Heart right ventricle (tissue), 16 donors: ENCODE results near the gene ARRDC2. TPM values are rescaled to one million over a fixed set of nuclear protein-coding genes. Genes with fewer than 3 reads are reported as not detected.
A peak's percentile ranks its signal among the peaks of the same experiment; 100 is the strongest.

ENCODE experiments used
- ATAC-seq, 8 donors: fragments of 200-7000 bp; cut with Tn5 transposase; one replicate each; pipeline ENCODE4 v1.9.1; 2020; ENCODE audit warnings: mild to moderate bottlenecking in 8 of 8, moderate library complexity in 8 of 8, moderate number of reproducible peaks in 1 of 8
- DNase-seq, 2 donors: peaks; one replicate each; pipeline ENCODE4 v3.0.0-alpha.2; 2020
- H3K27ac ChIP-seq, 10 donors: fragments of 200-600 bp; sonication (generic) in 2 of 10; one replicate each; pipeline versions ENCODE4 v1.5.0 to v1.8.0; 2020 to 2022; ENCODE audit warnings: mild to moderate bottlenecking in 3 of 10
- H3K27me3 ChIP-seq, 7 donors: fragments of 200-600 bp; one replicate each; pipeline ENCODE4 v1.8.0; 2021 to 2022; ENCODE audit warnings: mild to moderate bottlenecking in 2 of 7
- H3K36me3 ChIP-seq, 9 donors: fragments of 200-600 bp; sonication (generic) in 1 of 9; one replicate each; pipeline versions ENCODE4 v1.5.0 to v1.8.0; 2020 to 2022; ENCODE audit warnings: mild to moderate bottlenecking in 2 of 9
- H3K4me1 ChIP-seq, 9 donors: fragments of 200-600 bp; sonication (generic) in 1 of 9; one replicate each; pipeline versions ENCODE4 v1.5.0 to v1.8.0; 2020 to 2022; ENCODE audit warnings: mild to moderate bottlenecking in 4 of 9
- H3K4me3 ChIP-seq, 10 donors: fragments of 200-600 bp; sonication (generic) in 2 of 10; one replicate each; pipeline versions ENCODE4 v1.5.0 to v1.8.0; 2020 to 2022; ENCODE audit warnings: mild to moderate bottlenecking in 7 of 10, moderate library complexity in 2 of 10
- H3K9me3 ChIP-seq, 11 donors: fragments of 200-600 bp in 10 of 11; sonication (generic) in 2 of 11; one replicate each; pipeline versions ENCODE4 v1.5.0 to v1.8.0; 2013 to 2022; ENCODE audit warnings: mild to moderate bottlenecking in 2 of 11, control low read depth in 1 of 11, moderate library complexity in 1 of 11
- CTCF ChIP-seq, 9 donors: fragments of 200-600 bp; sonication (generic) in 2 of 9; IDR thresholded peaks; one replicate each; pipeline versions ENCODE4 v1.5.0 to v1.8.0; 2021 to 2022; ENCODE audit warnings: antibody characterized with exemption in 9 of 9, mild to moderate bottlenecking in 5 of 9, moderate library complexity in 1 of 9
- WGBS, 2 donors: extraction: QIAGEN DNeasy Blood & Tissue Kit; methylation state at CpG; one replicate each; pipeline ENCODE4 v1.1.7; 2013; ENCODE audit warnings: inconsistent platforms in 1 of 2; 5-methylcytosine and 5-hydroxymethylcytosine counted together
- intact Hi-C, 10 donors: fragments of 100-400 bp; cut with DNase I; formaldehyde crosslinking; loops; one replicate each; pipeline versions ENCODE4 v1.11.1 to v1.14.2; 2022
- polyA plus RNA-seq, 2 donors: library from polyadenylated mRNA; stranded (reverse); fragments of 200-250 nt; gene quantifications; one replicate each; pipeline ENCODE4 v1.2.3, GENCODE V29; 2013
- total RNA-seq, 10 donors: library from RNA; stranded (reverse); fragmentation: NEBNext Ultra II Directional in 3 of 10; extraction: Animal tissue kit (Norgen Biotek cat#: 25700) in 3 of 10; gene quantifications; one replicate each; pipeline versions ENCODE4 v1.2.1 to v1.2.4, GENCODE V29; 2021 to 2023
- donor health status: Arrhythmogenic right ventricular cardiomyopathy.
- donor health status: ischemic (EF 13 %, LVEDD 7.1; RV severe dilation, severe dysfunction).
- donor health status: healthy with polysubstance abuse.
- donor health status: DM: no; HTN: yes; CAD: no.
- donor health status: DM: no; HTN: no; CAD: no.
- donor health status: ischemic (EF 25% LVEDD 6.9; RV normal size, moderate dysfunction).
- donor health status: ischemic (EF 25% LVEDD 5.7; RV mildly dilated, moderate dysfunction).
- donor health status: healthy.
- donor health status: DM: yes; HTN: yes; CAD: no.
- donor health status: Ischemic cardiomyopathy.
- donor health status: ischemic (EF 35%, LVEDD 5.7; RV mildly dilated, moderate dysfunction).
- donor health status: nonischemic (EF 11% LVEDD 7.7; RV severe dilation, severe dysfunction).
- donor health status: DM: yes; HTN: yes; CAD: no.
- donor health status: PGD.
- donor health status: ischemic (EF 29% LVEDD 5.4; RV normal size, mild dysfunction).
- donor health status: nonischemic (EF 23%, LVEDD 6.1; RV moderate dilation, normal function).

ARRDC2 gene
- total and polyA plus RNA-seq, 12 donors = 4.8 to 45.5 (median 11.8) TPM

GRCh38 chr19:18046059-18046718 lies 38.2 kb downstream of the ARRDC2 start:
- Histone ChIP-seq H3K27me3 (no peaks in the 10 kb centered on the region), H3K9me3 (peaks cover 0 to 4% (median 0%) of the 10 kb centered on the region in 11 donors), H3K4me1 (peaks cover 9 to 49% (median 40%) of the 10 kb centered on the region in 9 donors), H3K36me3 (no peaks in the 10 kb centered on the region), H3K4me3 (no peak overlapping the region), H3K27ac (peak overlapping the region in 8 of 10 donors; percentile 78 to 89 (median 82))
- TF ChIP-seq CTCF (IDR thresholded peaks at IDR 0.05) = no peak
- intact Hi-C loops = no loop called here
- ATAC-seq = peak in 1 of 8 donors; percentile 6
- DNase-seq = no peak
- WGBS, 2 donors = 71% methylated on average over 14 of the region's 14 CpGs

GRCh38 chr19:18049385-18049784 lies 41.4 kb downstream of the ARRDC2 start:
- DNase-seq (peak; percentile 96 to 98), ATAC-seq (peak; percentile 91 to 97 (median 94))
- H3K4me1 ChIP-seq = peaks cover 15 to 57% (median 47%) of the 10 kb centered on the region in 9 donors
- H3K27ac ChIP-seq = peak overlapping the region; percentile 75 to 91 (median 86)
- 18 to 31% methylated on average over 10 of the region's 10 CpGs for WGBS, 2 donors
- intact Hi-C loops = loop anchor here in 2 of 10 donors (2.0 kb wide), 2 partner anchors 27 to 29 kb away; no protein-coding TSS in a partner anchor
- peaks cover 0 to 8% (median 0%) of the 10 kb centered on the region in 7 donors for H3K27me3 ChIP-seq
- peak overlapping the region in 1 of 10 donors; percentile 9 for H3K4me3 ChIP-seq
- no peak for TF ChIP-seq CTCF (IDR thresholded peaks at IDR 0.05)
- no peaks in the 10 kb centered on the region for H3K9me3 ChIP-seq
- no peaks in the 10 kb centered on the region for H3K36me3 ChIP-seq

GRCh38 chr19:18051887-18052286 lies 43.9 kb downstream of the ARRDC2 start:
- DNase-seq (peak; percentile 55 to 73), ATAC-seq (peak; percentile 34 to 71 (median 62))
- H3K4me3 ChIP-seq = peak overlapping the region in 8 of 10 donors; percentile 14 to 35 (median 29)
- intact Hi-C loops = loop anchor here in 4 of 10 donors (5.0 to 10.0 kb wide), 3 partner anchors 107 to 120 kb away; partner anchors contain the start of gene CCDC124 (in 2 of the 4)
- H3K9me3 ChIP-seq = no peaks in the 10 kb centered on the region
- no peaks in the 10 kb centered on the region for H3K36me3 ChIP-seq
- peaks cover 15 to 43% (median 35%) of the 10 kb centered on the region in 9 donors for H3K4me1 ChIP-seq
- WGBS, 2 donors = 13 to 17% methylated on average over 30 to 31 of the region's 31 CpGs
- TF ChIP-seq CTCF (IDR thresholded peaks at IDR 0.05) = no peak
- H3K27me3 ChIP-seq = peaks cover 0 to 8% (median 0%) of the 10 kb centered on the region in 7 donors
- peak overlapping the region; percentile 16 to 91 (median 64) for H3K27ac ChIP-seq

GRCh38 chr19:18053576-18054219 lies 45.7 kb downstream of the ARRDC2 start:
- WGBS, 2 donors = 73 to 74% methylated on average over 9 of the region's 9 CpGs
- Histone ChIP-seq H3K9me3 (no peaks in the 10 kb centered on the region), H3K27me3 (peaks cover 0 to 8% (median 0%) of the 10 kb centered on the region in 7 donors), H3K36me3 (no peaks in the 10 kb centered on the region), H3K27ac (no peak overlapping the region), H3K4me3 (no peak overlapping the region), H3K4me1 (peaks cover 26 to 50% (median 40%) of the 10 kb centered on the region in 9 donors)
- ATAC-seq (no peak), DNase-seq (no peak)
- intact Hi-C loops = loop anchor here in 4 of 10 donors (5.0 to 10.0 kb wide), 3 partner anchors 109 to 121 kb away; partner anchors contain the start of gene CCDC124 (in 2 of the 4)
- no peak for TF ChIP-seq CTCF (IDR thresholded peaks at IDR 0.05)
